ENCODE measurements around the gene CDK13.

DNA sequence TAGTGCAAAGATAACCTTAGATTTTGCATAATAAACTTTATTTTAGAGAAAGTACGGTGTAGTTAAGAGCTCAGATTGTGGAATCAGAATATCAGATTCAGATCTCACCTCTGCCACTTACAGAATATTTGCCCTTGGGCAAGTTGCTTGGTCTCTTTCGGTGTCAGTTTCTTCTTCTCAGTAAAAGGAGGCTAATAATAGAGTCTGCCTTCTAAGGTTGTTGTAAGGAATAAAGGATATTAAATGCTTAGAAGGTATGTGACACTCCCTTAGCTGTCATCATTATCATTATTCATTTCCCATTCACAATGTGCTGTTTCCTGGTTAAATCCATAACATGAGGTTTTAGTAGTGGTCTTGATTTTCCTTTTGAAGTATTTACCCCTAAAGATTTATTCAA, 142.1 kb downstream of the CDK13 start:
- TF ChIP-seq ZNF263 (CRISPR knock-in tag; IDR thresholded peaks at IDR 0.05; ENCODE audit: borderline replicate concordance) (no peak), EHMT2 (IDR thresholded peaks at IDR 0.05) (no peak), JUNB (CRISPR knock-in tag; conservative IDR thresholded peaks at IDR 0.05) (no peak), MTF1 (CRISPR knock-in tag; IDR thresholded peaks at IDR 0.05; ENCODE audit: borderline replicate concordance) (no peak), EZH2 (IDR thresholded peaks at IDR 0.05; ENCODE audit: borderline replicate concordance, low read depth, low read length) (no peak), PCBP2 (IDR thresholded peaks at IDR 0.05; ENCODE audit: low read depth, low read length, poor library complexity, severe bottlenecking) (no peak), MEF2A (IDR thresholded peaks at IDR 0.05; ENCODE audit: control insufficient read depth, low read depth, low read length) (no peak), NBN (IDR thresholded peaks at IDR 0.05; ENCODE audit: low read depth) (no peak), MEF2D (tag; conservative IDR thresholded peaks at IDR 0.05; ENCODE audit: low read depth) (no peak), SIRT6 (IDR thresholded peaks at IDR 0.05; ENCODE audit: low read depth, low read length) (no peak)
- TF ChIP-seq, protein P1, sequence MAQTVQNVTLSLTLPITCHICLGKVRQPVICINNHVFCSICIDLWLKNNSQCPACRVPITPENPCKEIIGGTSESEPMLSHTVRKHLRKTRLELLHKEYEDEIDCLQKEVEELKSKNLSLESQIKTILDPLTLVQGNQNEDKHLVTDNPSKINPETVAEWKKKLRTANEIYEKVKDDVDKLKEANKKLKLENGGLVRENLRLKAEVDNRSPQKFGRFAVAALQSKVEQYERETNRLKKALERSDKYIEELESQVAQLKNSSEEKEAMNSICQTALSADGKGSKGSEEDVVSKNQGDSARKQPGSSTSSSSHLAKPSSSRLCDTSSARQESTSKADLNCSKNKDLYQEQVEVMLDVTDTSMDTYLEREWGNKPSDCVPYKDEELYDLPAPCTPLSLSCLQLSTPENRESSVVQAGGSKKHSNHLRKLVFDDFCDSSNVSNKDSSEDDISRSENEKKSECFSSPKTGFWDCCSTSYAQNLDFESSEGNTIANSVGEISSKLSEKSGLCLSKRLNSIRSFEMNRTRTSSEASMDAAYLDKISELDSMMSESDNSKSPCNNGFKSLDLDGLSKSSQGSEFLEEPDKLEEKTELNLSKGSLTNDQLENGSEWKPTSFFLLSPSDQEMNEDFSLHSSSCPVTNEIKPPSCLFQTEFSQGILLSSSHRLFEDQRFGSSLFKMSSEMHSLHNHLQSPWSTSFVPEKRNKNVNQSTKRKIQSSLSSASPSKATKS (CRISPR knock-in tag; IDR thresholded peaks at IDR 0.05), result no peak
- TF ChIP-seq, protein P2, sequence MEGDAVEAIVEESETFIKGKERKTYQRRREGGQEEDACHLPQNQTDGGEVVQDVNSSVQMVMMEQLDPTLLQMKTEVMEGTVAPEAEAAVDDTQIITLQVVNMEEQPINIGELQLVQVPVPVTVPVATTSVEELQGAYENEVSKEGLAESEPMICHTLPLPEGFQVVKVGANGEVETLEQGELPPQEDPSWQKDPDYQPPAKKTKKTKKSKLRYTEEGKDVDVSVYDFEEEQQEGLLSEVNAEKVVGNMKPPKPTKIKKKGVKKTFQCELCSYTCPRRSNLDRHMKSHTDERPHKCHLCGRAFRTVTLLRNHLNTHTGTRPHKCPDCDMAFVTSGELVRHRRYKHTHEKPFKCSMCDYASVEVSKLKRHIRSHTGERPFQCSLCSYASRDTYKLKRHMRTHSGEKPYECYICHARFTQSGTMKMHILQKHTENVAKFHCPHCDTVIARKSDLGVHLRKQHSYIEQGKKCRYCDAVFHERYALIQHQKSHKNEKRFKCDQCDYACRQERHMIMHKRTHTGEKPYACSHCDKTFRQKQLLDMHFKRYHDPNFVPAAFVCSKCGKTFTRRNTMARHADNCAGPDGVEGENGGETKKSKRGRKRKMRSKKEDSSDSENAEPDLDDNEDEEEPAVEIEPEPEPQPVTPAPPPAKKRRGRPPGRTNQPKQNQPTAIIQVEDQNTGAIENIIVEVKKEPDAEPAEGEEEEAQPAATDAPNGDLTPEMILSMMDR (IDR thresholded peaks at IDR 0.05 in 2 of 3, conservative IDR thresholded peaks at IDR 0.05 in 1 of 3; ENCODE audit: insufficient read depth in 2 of 3, low read depth in 1 of 3, low read length in 3 of 3), result no peak
- TF ChIP-seq, protein P3, sequence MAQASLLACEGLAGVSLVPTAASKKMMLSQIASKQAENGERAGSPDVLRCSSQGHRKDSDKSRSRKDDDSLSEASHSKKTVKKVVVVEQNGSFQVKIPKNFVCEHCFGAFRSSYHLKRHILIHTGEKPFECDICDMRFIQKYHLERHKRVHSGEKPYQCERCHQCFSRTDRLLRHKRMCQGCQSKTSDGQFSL (CRISPR knock-in tag; IDR thresholded peaks at IDR 0.05), result no peak
- TF ChIP-seq, protein P3 (tag; IDR thresholded peaks at IDR 0.05), result no peak
